CD4-positive, CD25-positive, alpha-beta regulatory T cell (primary cell): ENCODE results near the gene PTH2R. TPM values are rescaled to one million over a fixed set of nuclear protein-coding genes. Genes with fewer than 3 reads are reported as not detected.
"Not testable (repeated sequence)": the region's sequence is repeated elsewhere in the genome, so short reads cannot be mapped to it uniquely, and the experiment has no call there.

Experiments
- ATAC-seq, 2 donors: fragments of 150-1000 bp; cut with Tn5 transposase; one replicate each; pipeline ENCODE4 v1.10.0; 2021; ENCODE audit warnings: low read depth in 2 of 2, moderate number of reproducible peaks in 2 of 2, moderate library complexity in 1 of 2
- DNase-seq, 3 donors: peaks; one replicate each; pipeline versions ENCODE4 v3.0.0 to v3.0.0-alpha.2; 2012 to 2022; ENCODE audit warnings: mixed read lengths in 1 of 3
- H3K27ac ChIP-seq: one replicate; pipeline ENCODE4 v1.7.0; 2013; ENCODE audit warnings: mild to moderate bottlenecking, low read length; ENCODE audit not compliant: insufficient read depth, poor library complexity, severe bottlenecking
- H3K27me3 ChIP-seq: one replicate; pipeline ENCODE4 v1.7.0; 2013; ENCODE audit warnings: low read length; ENCODE audit not compliant: control insufficient read depth, insufficient read depth
- H3K36me3 ChIP-seq: one replicate; pipeline ENCODE4 v1.7.0; 2013; ENCODE audit warnings: mild to moderate bottlenecking, low read length, moderate library complexity; ENCODE audit not compliant: control insufficient read depth, insufficient read depth
- H3K4me1 ChIP-seq: 2 replicates; pipeline ENCODE4 v1.7.0; 2013; ENCODE audit warnings: mild to moderate bottlenecking, low read length; ENCODE audit not compliant: insufficient read depth, control insufficient read depth, poor library complexity, severe bottlenecking
- H3K4me3 ChIP-seq: one replicate; pipeline ENCODE4 v1.7.0; 2013; ENCODE audit warnings: low read depth, mild to moderate bottlenecking, low read length, moderate library complexity
- H3K9me3 ChIP-seq, 2 experiments: 1 replicate in 1 of 2; 2 replicates in 1 of 2; pipeline ENCODE4 v1.7.0; 2013; ENCODE audit warnings: low read length in 2 of 2, mild to moderate bottlenecking in 1 of 2, moderate library complexity in 1 of 2; ENCODE audit not compliant: control insufficient read depth in 2 of 2
- H3K27ac Mint-ChIP-seq, 3 donors: one replicate each; pipeline ENCODE4 v1.8.0; 2020 to 2022; ENCODE audit warnings: mild to moderate bottlenecking in 3 of 3, mixed read lengths in 3 of 3, moderate library complexity in 2 of 3
- H3K27me3 Mint-ChIP-seq: one replicate; pipeline ENCODE4 v1.8.0; 2022; ENCODE audit warnings: mild to moderate bottlenecking, mixed read lengths
- H3K36me3 Mint-ChIP-seq: one replicate; pipeline ENCODE4 v1.8.0; 2020; ENCODE audit warnings: mixed read lengths
- H3K4me1 Mint-ChIP-seq, 4 donors: one replicate each; pipeline ENCODE4 v1.8.0; 2020 to 2022; ENCODE audit warnings: mixed read lengths in 4 of 4, mild to moderate bottlenecking in 1 of 4
- H3K4me3 Mint-ChIP-seq, 4 donors: one replicate each; pipeline ENCODE4 v1.8.0; 2020 to 2022; ENCODE audit warnings: mild to moderate bottlenecking in 4 of 4, mixed read lengths in 4 of 4, moderate library complexity in 3 of 4
- H3K9me3 Mint-ChIP-seq, 7 donors: one replicate each; pipeline ENCODE4 v1.8.0; 2020 to 2022; ENCODE audit warnings: mixed read lengths in 7 of 7, mild to moderate bottlenecking in 3 of 7, moderate library complexity in 2 of 7
- polyA plus RNA-seq, 4 donors: library from polyadenylated mRNA; unstranded; fragments of 300-500 nt; fragmentation: Illumina TruSeq; gene quantifications; one replicate each; pipeline ENCODE4 v1.2.3, GENCODE V29; 2021
- total RNA-seq: library from RNA; stranded (reverse); gene quantifications from one replicate; pipeline ENCODE4 v1.2.3, GENCODE V29; 2022

PTH2R gene
- total and polyA plus RNA-seq, 5 donors from 2014 or later = not detected

DNA sequence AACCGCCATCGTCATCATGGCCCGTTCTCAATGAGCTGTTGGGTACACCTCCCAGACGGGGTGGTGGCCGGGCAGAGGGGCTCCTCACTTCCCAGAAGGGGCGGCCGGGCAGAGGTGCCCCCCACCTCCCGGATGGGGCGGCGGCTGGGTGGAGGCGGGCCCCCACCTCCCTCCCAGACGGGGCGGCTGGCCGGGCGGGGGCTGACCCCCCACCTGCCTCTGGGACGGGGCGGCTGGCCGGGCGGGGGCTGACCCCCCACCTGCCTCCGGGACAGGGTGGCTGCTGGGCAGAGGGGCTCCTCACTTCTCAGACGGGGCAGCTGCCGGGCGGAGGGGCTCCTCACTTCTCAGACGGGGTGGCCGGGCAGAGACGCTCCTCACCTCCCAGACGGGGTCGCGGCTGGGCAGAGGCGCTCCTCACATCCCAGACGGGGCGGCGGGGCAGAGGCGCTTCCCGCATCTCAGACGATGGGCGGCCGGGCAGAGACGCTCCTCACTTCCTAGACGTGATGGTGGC, 29.2 kb upstream of the PTH2R start:
- H3K36me3 Mint-ChIP-seq, H3K4me1 Mint-ChIP-seq: not testable (repeated sequence)

DNA sequence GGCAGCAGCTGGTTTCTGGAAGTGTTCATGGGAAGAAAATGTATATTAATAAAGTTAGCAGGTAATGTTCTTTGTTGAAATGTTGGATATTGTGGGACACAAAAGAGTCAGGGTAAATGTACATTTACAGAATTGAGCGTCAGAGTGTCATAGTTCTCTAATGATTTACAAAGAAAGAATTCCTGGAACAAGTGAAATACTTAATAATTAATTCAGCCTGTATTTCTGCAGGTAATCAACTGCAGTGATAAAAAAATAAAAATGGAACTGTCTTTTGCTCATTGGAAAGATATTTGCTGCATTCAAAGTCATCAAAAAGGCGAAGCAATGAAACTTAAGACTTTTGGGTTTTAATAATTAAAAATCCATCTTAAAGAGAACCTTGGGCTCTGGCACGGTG, 27.4 kb upstream of the PTH2R start:
- Mint-ChIP-seq H3K9me3 (peaks cover 0 to 4% (median 0%) of the 10 kb centered on the region in 7 donors), H3K27ac (no peak overlapping the region), H3K36me3 (no peaks in the 10 kb centered on the region), H3K27me3 (peaks cover 20% of the 10 kb centered on the region), H3K4me1 (no peaks in the 10 kb centered on the region), H3K4me3 (no peak overlapping the region)
- Histone ChIP-seq H3K4me1 (no peaks in the 10 kb centered on the region), H3K4me3 (no peak overlapping the region), H3K9me3 (no peaks in the 10 kb centered on the region), H3K27ac (no peak overlapping the region), H3K36me3 (no peaks in the 10 kb centered on the region), H3K27me3 (peaks cover 7% of the 10 kb centered on the region)
- ATAC-seq = no peak
- DNase-seq = no peak

More for the DNA sequence above, 29.2 kb upstream of the PTH2R start:
- ATAC-seq, H3K9me3 Mint-ChIP-seq, H3K36me3 ChIP-seq, H3K4me3 Mint-ChIP-seq, H3K27ac Mint-ChIP-seq, H3K4me1 ChIP-seq, H3K9me3 ChIP-seq, H3K4me3 ChIP-seq, H3K27ac ChIP-seq, DNase-seq, H3K27me3 ChIP-seq: not testable (repeated sequence)
- peaks cover 15% of the 10 kb centered on the region for H3K27me3 Mint-ChIP-seq

- no peaks in the 10 kb centered on the region for H3K9me3 ChIP-seq
- DNase-seq = no peak
- no peak overlapping the region for H3K27ac Mint-ChIP-seq
- no peak overlapping the region for H3K27ac ChIP-seq
- ATAC-seq = no peak
- no peak overlapping the region for H3K4me3 Mint-ChIP-seq
- H3K4me1 Mint-ChIP-seq = no peaks in the 10 kb centered on the region
- H3K9me3 Mint-ChIP-seq = peaks cover 0 to 4% (median 0%) of the 10 kb centered on the region in 7 donors
- no peak overlapping the region for H3K4me3 ChIP-seq
- H3K27me3 ChIP-seq = peaks cover 7% of the 10 kb centered on the region
- H3K4me1 ChIP-seq = no peaks in the 10 kb centered on the region
- H3K27me3 Mint-ChIP-seq = peaks cover 20% of the 10 kb centered on the region
- H3K36me3 ChIP-seq = no peaks in the 10 kb centered on the region
- no peaks in the 10 kb centered on the region for H3K36me3 Mint-ChIP-seq
Measured at GRCh38 chr2:208384637-208385036, 22.0 kb upstream of the PTH2R start.

- ATAC-seq (no peak), DNase-seq (no peak)
- Mint-ChIP-seq H3K27me3 (peaks cover 25% of the 10 kb centered on the region), H3K36me3 (no peaks in the 10 kb centered on the region), H3K27ac (no peak overlapping the region), H3K4me1 (no peaks in the 10 kb centered on the region), H3K4me3 (no peak overlapping the region), H3K9me3 (peaks cover 0 to 9% (median 0%) of the 10 kb centered on the region in 7 donors)
- Histone ChIP-seq H3K4me3 (no peak overlapping the region), H3K27ac (no peak overlapping the region), H3K36me3 (no peaks in the 10 kb centered on the region), H3K9me3 (no peaks in the 10 kb centered on the region), H3K27me3 (peaks cover 4% of the 10 kb centered on the region), H3K4me1 (no peaks in the 10 kb centered on the region)
Measured at GRCh38 chr2:208386541-208386940, 20.1 kb upstream of the PTH2R start.

DNA sequence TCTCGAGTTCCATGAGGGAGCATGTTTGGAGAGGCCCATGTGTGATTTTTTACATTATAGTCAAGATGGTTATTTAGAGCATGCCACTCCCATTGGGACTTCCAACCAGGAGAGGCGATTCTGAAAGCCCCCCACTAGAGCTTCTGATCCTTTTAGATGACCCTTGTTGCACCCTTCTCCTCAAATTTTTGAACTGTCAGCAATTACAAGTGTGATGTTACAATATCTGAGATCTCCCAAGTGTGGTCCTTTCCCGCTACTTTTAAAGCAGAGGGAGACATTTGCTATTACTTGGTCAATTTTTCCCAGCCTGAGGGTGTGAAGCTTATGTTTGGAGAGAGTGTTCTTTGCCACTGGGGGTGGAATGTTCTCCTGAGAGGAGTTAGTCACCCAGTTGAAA, 16.7 kb upstream of the PTH2R start:
- no peak overlapping the region for H3K4me3 Mint-ChIP-seq

GRCh38 chr2:208392300-208392699, 14.3 kb upstream of the PTH2R start:
- Mint-ChIP-seq H3K9me3 (peaks cover 0 to 27% (median 7%) of the 10 kb centered on the region in 7 donors), H3K36me3 (no peaks in the 10 kb centered on the region), H3K27ac (no peak overlapping the region), H3K27me3 (peaks cover 10% of the 10 kb centered on the region), H3K4me1 (no peaks in the 10 kb centered on the region), H3K4me3 (no peak overlapping the region)
- no peak for DNase-seq
- Histone ChIP-seq H3K36me3 (no peaks in the 10 kb centered on the region), H3K9me3 (peaks cover 15 to 20% of the 10 kb centered on the region in 2 experiments), H3K4me3 (no peak overlapping the region), H3K4me1 (no peaks in the 10 kb centered on the region), H3K27ac (no peak overlapping the region), H3K27me3 (no peaks in the 10 kb centered on the region)
- ATAC-seq = no peak

More for the DNA sequence above, 16.7 kb upstream of the PTH2R start:
- Histone ChIP-seq H3K27ac (no peak overlapping the region), H3K27me3 (no peaks in the 10 kb centered on the region), H3K36me3 (no peaks in the 10 kb centered on the region), H3K9me3 (peaks cover 15 to 20% of the 10 kb centered on the region in 2 experiments), H3K4me1 (no peaks in the 10 kb centered on the region), H3K4me3 (no peak overlapping the region)
- no peak overlapping the region for H3K27ac Mint-ChIP-seq
- H3K9me3 Mint-ChIP-seq = peaks cover 0 to 16% (median 4%) of the 10 kb centered on the region in 7 donors
- ATAC-seq (no peak), DNase-seq (no peak)
- no peaks in the 10 kb centered on the region for H3K36me3 Mint-ChIP-seq
- H3K27me3 Mint-ChIP-seq = peaks cover 10% of the 10 kb centered on the region
- H3K4me1 Mint-ChIP-seq = no peaks in the 10 kb centered on the region

DNA sequence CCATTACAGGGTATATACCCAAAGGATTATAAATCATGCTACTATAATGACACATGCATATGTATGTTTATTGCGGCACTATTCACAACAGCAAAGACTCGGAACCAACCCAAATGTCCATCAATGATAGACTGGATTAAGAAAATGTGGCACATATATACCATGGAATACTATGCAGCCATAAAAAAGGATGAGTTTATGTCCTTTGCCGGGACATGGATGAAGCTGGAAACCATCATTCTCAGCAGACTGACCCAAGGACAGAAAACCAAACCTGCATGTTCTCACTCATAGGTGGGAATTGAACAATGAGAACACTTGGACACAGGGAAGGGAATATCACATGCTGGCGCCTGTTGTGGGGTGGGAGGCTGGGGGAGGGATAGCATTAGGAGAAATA, 9.8 kb upstream of the PTH2R start:
- H3K27me3 Mint-ChIP-seq, H3K4me3 ChIP-seq, DNase-seq, H3K4me1 Mint-ChIP-seq, ATAC-seq, H3K27me3 ChIP-seq, H3K36me3 Mint-ChIP-seq, H3K27ac ChIP-seq, H3K36me3 ChIP-seq, H3K4me3 Mint-ChIP-seq, H3K27ac Mint-ChIP-seq, H3K4me1 ChIP-seq: not testable (repeated sequence)
- peaks cover 0 to 27% (median 4%) of the 10 kb centered on the region in 7 donors for H3K9me3 Mint-ChIP-seq
- H3K9me3 ChIP-seq = peaks cover 15 to 20% of the 10 kb centered on the region in 2 experiments

DNA sequence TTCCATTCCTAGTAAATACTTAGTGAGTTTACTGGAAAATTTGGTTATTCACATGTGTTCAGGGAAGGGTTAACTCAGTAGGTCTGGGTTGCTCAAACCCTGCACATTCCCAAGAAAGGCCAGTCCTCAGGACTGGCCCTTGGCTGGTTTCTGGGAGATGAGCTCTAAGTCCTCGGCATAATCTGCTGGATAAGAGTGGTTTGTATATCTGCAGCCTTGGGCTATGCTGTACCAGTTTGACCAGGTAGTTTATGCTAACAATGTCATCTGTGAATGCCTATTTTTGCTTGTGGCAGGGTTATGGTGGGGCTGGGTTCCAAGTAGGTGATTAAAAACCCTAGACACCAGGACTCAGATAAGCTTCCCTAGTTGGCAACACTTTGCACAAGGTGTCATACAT, 7.4 kb upstream of the PTH2R start:
- Mint-ChIP-seq H3K27ac (no peak overlapping the region), H3K9me3 (peaks cover 0 to 14% (median 3%) of the 10 kb centered on the region in 7 donors), H3K4me1 (no peaks in the 10 kb centered on the region), H3K4me3 (no peak overlapping the region), H3K27me3 (peaks cover 14% of the 10 kb centered on the region), H3K36me3 (no peaks in the 10 kb centered on the region)
- H3K9me3 ChIP-seq = peaks cover 4 to 6% of the 10 kb centered on the region in 2 experiments
- no peaks in the 10 kb centered on the region for H3K36me3 ChIP-seq
- H3K27ac ChIP-seq = no peak overlapping the region
- H3K4me3 ChIP-seq = no peak overlapping the region
- DNase-seq = no peak
- no peak for ATAC-seq
- H3K4me1 ChIP-seq = no peaks in the 10 kb centered on the region
- peaks cover 14% of the 10 kb centered on the region for H3K27me3 ChIP-seq
